HEK293T (cell line): ENCODE results near the gene TSPAN5.

Experiments
- BHLHE40 ChIP-seq: fragments of 450-650 bp; IDR thresholded peaks from 2 replicates; pipeline ENCODE4 v1.6.1; 2016; ENCODE audit warnings: mild to moderate bottlenecking, moderate library complexity, borderline replicate concordance
- ELF4 ChIP-seq: fragments of 450-650 bp; IDR thresholded peaks from 2 replicates; pipeline ENCODE4 v1.6.1; 2017; ENCODE audit warnings: antibody characterized with exemption
- FOXA1 ChIP-seq: fragments of 450-650 bp; IDR thresholded peaks from 2 replicates; pipeline ENCODE4 v1.6.1; 2016; ENCODE audit warnings: mild to moderate bottlenecking
- FOXM1 ChIP-seq: fragments of 450-650 bp; IDR thresholded peaks from 2 replicates; pipeline ENCODE4 v1.6.1; 2017; ENCODE audit warnings: mild to moderate bottlenecking, borderline replicate concordance
- HDGF ChIP-seq: fragments of 450-650 bp; IDR thresholded peaks from 2 replicates; pipeline ENCODE4 v1.6.1; 2017; ENCODE audit warnings: antibody characterized with exemption, borderline replicate concordance
- LEF1 ChIP-seq: fragments of 450-650 bp; IDR thresholded peaks from 2 replicates; pipeline ENCODE4 v1.6.1; 2017; ENCODE audit warnings: mild to moderate bottlenecking, borderline replicate concordance
- PKNOX1 ChIP-seq: fragments of 450-650 bp; IDR thresholded peaks from 2 replicates; pipeline ENCODE4 v1.6.1; 2016
- SP1 ChIP-seq: fragments of 450-650 bp; IDR thresholded peaks from 2 replicates; pipeline ENCODE4 v1.6.1; 2017
- SUZ12 ChIP-seq: fragments of 450-650 bp; IDR thresholded peaks from 2 replicates; pipeline ENCODE4 v1.6.1; 2016; ENCODE audit warnings: mild to moderate bottlenecking
- ZNF384 ChIP-seq: fragments of 450-650 bp; IDR thresholded peaks from 2 replicates; pipeline ENCODE4 v1.6.1; 2016

- no peak for TF ChIP-seq BHLHE40
- TF ChIP-seq PKNOX1: no peak
- TF ChIP-seq SP1: no peak
- TF ChIP-seq HDGF: no peak
- no peak for TF ChIP-seq SUZ12
- TF ChIP-seq FOXA1: no peak
- TF ChIP-seq FOXM1: no peak
- no peak for TF ChIP-seq ELF4
- TF ChIP-seq ZNF384: no peak
- no peak for TF ChIP-seq LEF1
Observed at GRCh38 chr4:98599617-98600205, 58.7 kb downstream of the TSPAN5 start.
